DMS53 treated with DMSO at 0.1 percent for 48 hours (cell line): ENCODE data around the gene TBC1D32.
A peak's percentile ranks its signal among the peaks of the same experiment; 100 is the strongest.
"Not testable (repeated sequence)": the region's sequence is repeated elsewhere in the genome, so short reads cannot be mapped to it uniquely, and the experiment has no call there.

ENCODE experiments used
- DNase-seq: peaks from one replicate; lab custom pipeline; 2025; ENCODE audit not compliant: unreplicated experiment; lab: John Stamatoyannopoulos, UW

TBC1D32 gene

GRCh38 chr6:121143476-121143875, 190.8 kb downstream of the TBC1D32 start:
- DNase-seq = no peak

GRCh38 chr6:121142093-121142492, 192.2 kb downstream of the TBC1D32 start:
- DNase-seq = no peak

- no peak for DNase-seq
Measured at GRCh38 chr6:121135425-121135824, 198.9 kb downstream of the TBC1D32 start.

GRCh38 chr6:121134922-121135321, 199.4 kb downstream of the TBC1D32 start:
- DNase-seq = no peak

GRCh38 chr6:121124600-121124999, 209.7 kb downstream of the TBC1D32 start:
- no peak for DNase-seq

GRCh38 chr6:121112356-121112755, 221.9 kb downstream of the TBC1D32 start:
- no peak for DNase-seq

GRCh38 chr6:121110733-121111132, 223.5 kb downstream of the TBC1D32 start:
- DNase-seq = no peak

GRCh38 chr6:121106962-121107361, 227.3 kb downstream of the TBC1D32 start:
- DNase-seq = no peak

GRCh38 chr6:121105461-121105860, 228.8 kb downstream of the TBC1D32 start:
- no peak for DNase-seq

- no peak for DNase-seq
Measured at GRCh38 chr6:121093928-121094327, 240.4 kb downstream of the TBC1D32 start.

- no peak for DNase-seq
Measured at GRCh38 chr6:121090492-121090891, 243.8 kb downstream of the TBC1D32 start.

- DNase-seq = no peak
Measured at GRCh38 chr6:121086876-121087275, 247.4 kb downstream of the TBC1D32 start.

GRCh38 chr6:121076119-121076518, 258.2 kb downstream of the TBC1D32 start:
- DNase-seq = no peak

GRCh38 chr6:121068749-121069148, 265.5 kb downstream of the TBC1D32 start:
- DNase-seq = not testable (repeated sequence)

- DNase-seq = no peak
Measured at GRCh38 chr6:121067381-121067780, 266.9 kb downstream of the TBC1D32 start.

GRCh38 chr6:121064345-121064744, 269.9 kb downstream of the TBC1D32 start:
- no peak for DNase-seq

GRCh38 chr6:121055572-121056163, 278.6 kb downstream of the TBC1D32 start:
- DNase-seq = peak; percentile 11

- peak; percentile 26 for DNase-seq
Measured at GRCh38 chr6:121048593-121048992, 285.7 kb downstream of the TBC1D32 start.

- DNase-seq = not testable (repeated sequence)
Measured at GRCh38 chr6:121044905-121045304, 289.4 kb downstream of the TBC1D32 start.

- DNase-seq = peak; percentile 67
Measured at GRCh38 chr6:121043706-121044105, 290.6 kb downstream of the TBC1D32 start.

- peak; percentile 44 for DNase-seq
Measured at GRCh38 chr6:121043211-121043610, 291.1 kb downstream of the TBC1D32 start.

GRCh38 chr6:121042766-121043165, 291.5 kb downstream of the TBC1D32 start:
- DNase-seq = peak; percentile 40

- no peak for DNase-seq
Measured at GRCh38 chr6:121040831-121041230, 293.4 kb downstream of the TBC1D32 start.
